Amniotic stem cell (primary cell): ENCODE data around the gene SIX4.

Experiments
- DNase-seq: peaks from one replicate; lab custom pipeline; 2025; lab: John Stamatoyannopoulos, UW

The SIX4 gene

GRCh38 chr14:60721326-60722106, 2.6 kb downstream of the SIX4 start:
- DNase-seq: peak; percentile 36

DNA sequence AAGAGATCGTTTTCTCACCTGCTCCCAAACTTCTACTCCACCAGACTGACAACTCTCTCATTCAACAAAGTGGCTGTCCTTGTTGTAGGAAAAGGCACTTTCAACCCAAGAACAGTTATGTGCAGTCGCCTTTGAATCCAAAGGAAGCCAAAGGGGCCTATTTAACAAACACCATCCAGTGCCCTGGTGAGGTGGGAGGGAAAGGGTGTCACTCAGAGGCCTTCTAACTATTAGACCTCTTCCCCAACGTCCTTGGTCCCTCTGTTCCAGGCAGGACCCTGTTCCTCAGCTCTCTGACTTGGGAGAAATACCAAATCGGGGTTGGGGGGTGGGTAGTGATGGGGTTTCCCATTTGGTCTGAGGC, 3.2 kb downstream of the SIX4 start:
- no peak for DNase-seq

DNA sequence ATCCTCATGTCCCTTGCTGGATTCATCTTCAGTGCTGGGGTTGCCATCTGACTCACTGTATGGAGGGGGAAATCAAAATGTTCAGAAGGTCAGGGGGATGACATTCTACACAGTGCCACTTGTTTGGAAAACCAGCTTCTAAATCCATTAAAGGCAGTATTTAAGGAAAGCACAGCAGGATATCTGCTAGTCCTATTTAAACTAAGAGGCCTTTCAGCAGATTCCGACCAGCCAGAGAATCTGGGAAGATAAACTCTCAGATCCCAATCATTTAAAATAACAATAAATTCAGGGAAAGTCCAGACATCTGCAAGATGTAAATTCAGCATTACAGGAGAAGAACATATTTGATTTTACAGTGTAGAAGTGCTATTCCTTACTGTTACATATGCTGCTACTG, 3.8 kb downstream of the SIX4 start:
- no peak for DNase-seq

DNA sequence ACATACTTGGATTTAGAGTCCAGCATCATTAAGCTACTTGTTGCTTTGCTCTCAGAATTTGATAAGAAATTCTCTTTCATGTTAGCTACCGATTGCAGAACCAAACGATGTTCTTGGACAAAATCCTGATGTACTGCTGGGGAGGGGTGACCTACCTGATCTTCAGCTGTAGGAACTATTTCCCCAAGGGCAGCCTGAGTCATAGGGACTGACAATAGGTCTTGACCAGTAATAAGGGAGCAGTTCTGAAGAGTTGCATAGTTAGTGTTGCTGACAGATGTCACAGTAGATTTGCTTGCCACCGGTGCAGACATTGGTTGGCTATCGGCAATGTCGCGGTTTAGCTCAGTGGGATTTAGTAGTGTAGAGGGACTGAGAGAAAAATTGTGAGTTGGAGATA, 10.6 kb downstream of the SIX4 start:
- no peak for DNase-seq

DNA sequence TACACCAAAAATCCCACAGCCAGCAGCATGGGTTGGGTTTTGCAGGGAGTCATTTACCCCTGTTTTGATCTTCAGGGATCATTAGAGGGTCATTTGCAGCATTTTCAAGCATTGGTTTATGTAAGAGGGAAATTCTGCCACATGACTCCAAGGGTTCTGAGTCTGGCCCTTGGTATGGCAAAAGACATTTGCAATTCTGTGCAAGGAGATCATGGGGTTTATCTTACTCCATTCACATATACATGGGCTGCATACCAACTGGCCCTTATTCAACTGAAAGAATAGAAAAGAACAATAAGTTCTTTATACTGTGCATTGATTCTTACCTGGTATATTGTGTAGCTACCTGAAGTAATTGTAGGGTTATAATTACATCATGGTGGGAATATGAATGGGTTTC, 13.7 kb downstream of the SIX4 start:
- no peak for DNase-seq

- no peak for DNase-seq
These were observed 16.3 kb downstream of the SIX4 start for GRCh38 chr14:60707858-60708257.

DNA sequence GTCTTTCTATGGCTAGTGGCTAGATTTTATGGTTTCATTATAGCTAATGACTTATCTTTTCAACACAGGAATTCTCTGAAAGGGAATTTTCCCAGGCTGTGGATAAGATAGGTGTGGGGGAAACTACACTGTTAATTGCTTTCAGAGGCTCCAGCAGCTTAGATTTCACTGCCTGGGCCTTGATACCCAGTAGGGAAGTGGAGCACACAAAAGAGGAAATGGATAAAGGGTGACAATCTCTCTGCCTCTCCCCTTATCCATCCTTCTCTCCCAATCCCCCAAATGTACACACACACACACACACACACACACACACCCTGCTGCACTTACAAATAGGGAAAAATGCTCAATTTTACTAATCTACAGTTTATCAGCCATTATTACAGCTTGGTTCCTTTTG, 19.1 kb downstream of the SIX4 start:
- no peak for DNase-seq

DNA sequence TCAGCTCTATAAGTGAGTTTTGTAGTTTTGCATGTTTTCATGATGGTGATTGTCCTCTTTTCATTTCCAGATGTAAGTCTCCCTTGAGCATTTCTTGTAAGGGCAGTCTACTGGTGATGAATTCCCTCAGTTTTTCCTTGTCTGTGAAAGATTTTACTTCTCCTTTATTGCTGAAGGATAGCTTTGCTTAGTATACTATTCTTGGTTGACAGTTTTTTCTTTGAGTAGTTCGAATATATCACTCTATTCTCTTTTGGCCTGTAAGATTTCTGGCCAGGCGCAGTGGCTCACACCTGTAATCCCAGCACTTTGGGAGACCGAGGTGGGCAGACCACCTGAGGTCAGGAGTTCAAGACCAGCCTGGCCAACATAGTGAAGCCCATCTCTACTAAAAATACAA, 23.6 kb downstream of the SIX4 start:
- DNase-seq: no peak

GRCh38 chr14:60695327-60695726, 28.8 kb downstream of the SIX4 start:
- DNase-seq: no peak

DNA sequence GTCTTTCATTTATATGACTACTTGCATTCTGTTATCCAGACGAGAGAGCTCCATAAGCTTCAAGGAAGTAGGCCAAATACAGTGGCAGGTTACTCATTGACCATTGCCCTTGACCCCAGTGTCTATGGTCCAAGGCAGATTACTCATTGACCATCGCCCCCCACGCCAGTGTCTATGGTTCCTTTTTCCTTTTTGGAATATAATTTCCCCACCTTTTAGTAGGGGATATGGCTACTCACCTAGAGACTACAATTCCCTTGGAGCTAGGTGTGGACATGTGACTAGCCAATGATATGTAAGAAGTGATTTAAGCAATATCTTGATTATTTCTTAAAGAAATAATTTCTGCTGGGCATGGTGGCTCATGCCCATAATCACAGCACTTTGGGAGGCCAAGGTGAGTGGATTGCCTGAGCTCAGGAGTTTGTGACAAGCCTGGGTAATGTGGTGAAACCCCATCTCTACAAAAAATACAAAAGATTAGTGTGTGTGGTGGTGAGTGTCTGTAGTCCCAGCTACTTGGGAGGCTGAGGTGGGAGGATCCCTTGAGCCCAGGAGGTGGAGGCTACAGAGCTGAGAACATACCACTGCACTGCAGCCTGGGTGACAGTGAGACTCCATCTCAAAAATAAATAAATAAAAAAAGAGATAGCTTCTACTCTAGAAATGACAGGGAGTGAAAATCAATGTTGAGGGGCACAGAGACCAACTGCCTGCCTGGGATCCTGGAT, 32.6 kb downstream of the SIX4 start:
- DNase-seq: no peak

GRCh38 chr14:60686865-60687264, 37.3 kb downstream of the SIX4 start:
- DNase-seq: no peak

DNA sequence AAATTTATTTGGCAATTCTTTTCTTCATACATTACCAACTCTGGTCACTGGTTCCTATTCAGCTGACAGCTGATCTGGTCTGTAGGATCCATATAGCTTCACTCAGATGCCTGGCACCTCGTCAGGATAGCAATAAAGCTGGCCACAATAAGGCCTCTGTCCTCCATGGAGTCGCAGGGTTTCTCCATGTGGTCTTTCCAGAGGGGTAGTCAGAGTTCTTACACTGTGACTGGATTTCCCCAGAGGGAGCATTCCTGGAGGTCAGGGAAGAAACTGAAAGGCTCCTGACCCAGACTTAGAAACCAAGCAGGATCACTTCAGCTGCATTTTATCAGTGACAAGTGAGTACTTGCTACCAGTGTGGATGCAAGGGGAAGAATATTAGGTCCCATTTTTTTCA, 39.9 kb downstream of the SIX4 start:
- DNase-seq: no peak

GRCh38 chr14:60681271-60681670, 42.9 kb downstream of the SIX4 start:
- no peak for DNase-seq

DNA sequence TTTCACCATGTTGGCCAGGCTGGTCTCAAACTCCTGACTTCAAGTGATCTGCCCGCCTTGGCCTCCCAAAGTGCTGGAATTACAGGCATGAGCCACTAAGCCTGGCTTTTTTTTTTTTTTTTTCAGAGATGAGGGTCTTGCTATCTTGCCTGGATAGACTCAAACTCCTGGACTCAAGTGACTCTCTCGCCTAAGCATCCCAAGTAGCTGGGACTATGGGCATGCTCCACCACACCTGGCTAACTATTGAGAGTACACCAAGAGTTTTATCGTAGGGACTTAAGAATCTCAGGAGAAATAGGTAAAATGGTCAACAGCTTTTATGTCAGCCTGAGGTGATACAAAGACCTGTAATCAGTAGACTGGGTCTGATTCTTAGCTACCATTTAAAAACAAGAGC, 43.6 kb downstream of the SIX4 start:
- no peak for DNase-seq

DNA sequence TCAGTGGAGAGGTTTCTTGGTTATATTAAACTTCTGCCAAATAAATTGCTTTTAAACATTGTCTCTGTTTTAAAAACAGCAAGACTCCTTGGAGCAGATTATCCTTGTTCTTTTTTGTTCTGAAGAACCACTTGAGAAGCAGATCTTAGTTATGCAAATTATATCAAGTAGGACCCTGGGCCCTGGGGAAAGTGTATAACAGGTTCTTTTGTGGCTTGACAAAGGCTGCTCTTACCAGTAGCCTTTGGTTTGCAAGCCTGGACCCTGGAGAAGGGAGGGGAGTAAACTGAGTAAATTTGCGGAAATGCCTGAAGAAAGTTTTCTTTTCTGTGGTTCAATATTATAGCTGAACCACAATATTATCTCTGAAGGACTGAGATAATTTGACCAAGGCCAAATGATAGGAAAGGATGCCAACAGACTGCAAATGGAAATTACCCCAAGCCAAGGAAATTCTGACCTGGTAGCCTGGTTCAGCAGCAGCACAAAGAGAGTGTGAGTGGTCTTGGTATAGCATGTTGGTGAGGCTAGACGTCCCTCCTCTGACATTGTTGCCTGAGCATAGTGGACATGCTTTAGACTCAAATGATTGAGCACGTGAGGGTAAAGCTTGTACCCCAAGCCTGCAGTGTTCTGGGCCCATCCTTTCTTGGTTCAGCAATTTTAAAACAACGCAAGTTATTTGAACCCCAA, 44.4 kb downstream of the SIX4 start:
- DNase-seq: no peak

GRCh38 chr14:60677701-60678100, 46.5 kb downstream of the SIX4 start:
- no peak for DNase-seq

DNA sequence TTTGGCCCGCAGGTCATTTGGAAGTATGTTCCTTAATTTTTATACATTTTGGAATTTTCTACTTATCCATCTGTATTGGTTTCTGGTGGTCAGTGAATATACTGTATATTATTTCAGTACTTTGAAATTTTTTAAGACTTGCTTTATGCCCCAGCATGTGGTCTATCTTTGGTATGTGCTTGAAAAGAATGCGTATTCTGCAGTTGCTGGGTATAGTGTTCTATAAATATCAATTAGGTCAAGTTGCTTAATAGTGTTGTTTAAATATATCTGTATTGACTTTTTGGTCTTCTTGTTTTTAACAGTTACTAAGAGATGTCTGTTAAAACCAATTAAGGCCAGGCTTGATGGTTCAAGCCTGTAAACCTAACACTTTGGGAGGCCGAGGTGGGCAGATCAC, 53.2 kb downstream of the SIX4 start:
- no peak for DNase-seq

- no peak for DNase-seq
These were observed 55.6 kb downstream of the SIX4 start for GRCh38 chr14:60668431-60669112.

DNA sequence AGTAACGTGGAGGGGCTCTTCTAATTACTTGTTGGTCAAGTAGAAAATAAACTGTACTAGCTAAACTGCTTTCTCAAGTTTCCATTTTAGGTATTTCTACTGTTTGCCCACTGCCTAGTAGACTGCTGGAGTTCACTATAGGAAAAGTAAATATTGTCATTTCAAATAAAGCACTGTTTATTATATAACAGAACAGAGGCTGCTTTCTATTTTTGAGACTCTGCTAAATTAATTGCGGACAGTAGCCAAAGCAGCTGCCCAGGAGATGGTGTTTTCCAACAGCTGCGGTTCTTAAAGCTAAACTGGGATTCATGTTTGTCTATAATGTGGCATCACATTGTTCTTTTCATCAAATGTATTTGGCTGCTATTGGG, 59.0 kb downstream of the SIX4 start:
- no peak for DNase-seq

DNA sequence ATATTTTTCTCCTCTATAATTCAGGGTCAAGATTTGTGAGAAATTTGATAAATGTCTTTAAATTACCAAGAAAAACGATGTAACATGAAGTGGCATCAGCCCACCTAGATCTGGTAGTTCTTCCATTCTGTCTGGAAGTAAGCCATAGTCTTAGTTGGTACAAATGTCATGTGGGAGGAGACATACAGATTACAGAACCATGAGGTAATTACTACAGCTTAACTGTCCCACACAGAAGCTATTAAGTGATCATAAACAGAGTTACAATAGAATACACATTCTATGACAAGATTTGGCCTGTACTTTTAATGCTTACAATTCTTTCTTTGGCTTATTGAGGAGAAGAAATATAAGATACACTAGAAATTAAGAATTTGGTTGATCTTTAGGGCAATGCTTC, 61.2 kb downstream of the SIX4 start:
- DNase-seq: no peak

- no peak for DNase-seq
These were observed 62.4 kb downstream of the SIX4 start for GRCh38 chr14:60661721-60662120.
